IPS-18a (cell line): ENCODE results near the gene PCGF1.
"Not testable (repeated sequence)": the region's sequence is repeated elsewhere in the genome, so short reads cannot be mapped to it uniquely, and the experiment has no call there.

Experiments
- H3K27ac ChIP-seq: one replicate; pipeline ENCODE4 v1.5.1; 2013; ENCODE audit warnings: low read length
- H3K27me3 ChIP-seq: one replicate; pipeline ENCODE4 v1.6.1; 2013; ENCODE audit warnings: mild to moderate bottlenecking, low read length; ENCODE audit not compliant: control insufficient read depth, insufficient read depth
- H3K36me3 ChIP-seq: one replicate; pipeline ENCODE4 v1.6.1; 2013; ENCODE audit warnings: low read depth, low read length; ENCODE audit not compliant: control insufficient read depth
- H3K4me1 ChIP-seq: one replicate; pipeline ENCODE4 v1.6.1; 2013; ENCODE audit warnings: low read depth, low read length; ENCODE audit not compliant: control insufficient read depth
- H3K4me3 ChIP-seq: one replicate; pipeline ENCODE4 v1.5.1; 2013; ENCODE audit warnings: low read length
- H3K9ac ChIP-seq: one replicate; pipeline ENCODE4 v1.6.1; 2013; ENCODE audit warnings: mild to moderate bottlenecking, low read length, moderate library complexity
- H3K9me3 ChIP-seq: one replicate; pipeline ENCODE4 v1.6.1; 2013; ENCODE audit warnings: low read depth, low read length; ENCODE audit not compliant: control insufficient read depth

PCGF1 gene

GRCh38 chr2:74471332-74472065, 36.0 kb downstream of the PCGF1 start:
- Histone ChIP-seq H3K9me3 (no peaks in the 10 kb centered on the region), H3K4me1 (peaks cover 4% of the 10 kb centered on the region), H3K9ac (peak overlapping the region; percentile 81), H3K36me3 (peaks cover 17% of the 10 kb centered on the region), H3K27ac (no peak overlapping the region), H3K4me3 (peak overlapping the region; percentile 99), H3K27me3 (no peaks in the 10 kb centered on the region)

DNA sequence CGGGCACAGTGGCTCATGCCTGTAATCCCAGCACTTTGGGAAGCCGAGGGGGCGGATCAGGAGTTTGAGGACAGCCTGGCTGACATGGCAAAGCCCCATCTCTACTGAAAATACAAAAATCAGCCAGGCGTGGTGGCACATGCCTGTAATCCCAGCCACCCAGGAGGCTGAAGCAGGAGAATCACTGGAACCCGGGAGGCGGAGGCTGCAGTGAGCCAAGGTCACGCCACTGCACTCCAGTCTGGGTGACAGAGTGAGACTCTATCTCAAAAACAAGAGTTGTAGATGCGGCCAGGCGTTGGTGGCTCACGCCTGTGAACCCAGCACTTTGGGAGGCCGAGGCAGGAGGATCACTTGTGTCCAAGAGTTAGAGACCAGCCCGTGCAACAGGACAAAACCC, 36.8 kb downstream of the PCGF1 start:
- not testable (repeated sequence) for H3K4me3 ChIP-seq, H3K27ac ChIP-seq, H3K9me3 ChIP-seq, H3K27me3 ChIP-seq, H3K4me1 ChIP-seq, H3K9ac ChIP-seq
- peaks cover 16% of the 10 kb centered on the region for H3K36me3 ChIP-seq

DNA sequence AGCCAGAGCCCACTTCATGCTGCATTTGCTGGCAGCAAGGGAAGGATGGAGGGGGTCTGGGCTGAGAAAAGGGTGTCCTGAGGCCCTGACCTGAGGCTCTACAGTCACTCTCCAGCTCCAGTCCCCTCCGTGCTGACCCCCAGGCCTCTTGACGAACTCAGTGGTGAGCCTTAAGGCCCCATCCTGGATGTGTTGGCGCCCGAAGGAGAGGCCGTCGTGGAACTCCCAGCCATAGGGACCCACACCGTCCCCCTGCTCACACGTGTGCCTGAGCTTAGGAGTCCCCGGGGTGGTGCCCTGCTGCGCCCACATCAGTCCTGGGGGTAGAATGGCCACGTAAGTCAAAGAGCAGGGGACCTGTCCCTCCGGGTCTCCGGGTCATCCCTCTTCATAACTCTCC, 43.1 kb downstream of the PCGF1 start:
- Histone ChIP-seq H3K36me3 (peaks cover 24% of the 10 kb centered on the region), H3K4me1 (no peaks in the 10 kb centered on the region), H3K9ac (peak overlapping the region; percentile 60), H3K4me3 (peak overlapping the region; percentile 84), H3K9me3 (no peaks in the 10 kb centered on the region), H3K27ac (no peak overlapping the region), H3K27me3 (no peaks in the 10 kb centered on the region)

DNA sequence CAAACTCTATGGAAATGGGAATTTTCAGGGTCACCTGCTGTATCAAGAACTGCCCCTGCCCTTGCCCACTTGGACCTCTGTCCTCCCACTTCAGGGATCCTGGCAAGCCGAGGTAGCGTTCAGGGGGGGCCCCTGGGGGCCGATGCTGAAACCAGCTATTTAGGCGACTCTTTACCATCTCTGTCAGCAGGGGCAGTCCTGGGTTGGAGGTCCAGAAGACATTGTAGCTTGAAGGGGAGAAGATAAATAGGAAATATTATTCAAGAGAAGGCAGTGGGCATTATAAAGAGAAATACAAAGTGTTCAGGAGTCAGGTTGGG, 44.7 kb downstream of the PCGF1 start:
- Histone ChIP-seq H3K27me3 (no peaks in the 10 kb centered on the region), H3K9ac (no peak overlapping the region), H3K36me3 (peaks cover 24% of the 10 kb centered on the region), H3K9me3 (no peaks in the 10 kb centered on the region), H3K4me1 (no peaks in the 10 kb centered on the region), H3K4me3 (no peak overlapping the region), H3K27ac (no peak overlapping the region)

- Histone ChIP-seq H3K9ac (no peak overlapping the region), H3K4me1 (no peaks in the 10 kb centered on the region), H3K36me3 (peaks cover 24% of the 10 kb centered on the region), H3K9me3 (no peaks in the 10 kb centered on the region), H3K4me3 (no peak overlapping the region), H3K27me3 (no peaks in the 10 kb centered on the region), H3K27ac (no peak overlapping the region)
Measured at GRCh38 chr2:74462054-74462785, 45.3 kb downstream of the PCGF1 start.

- peaks cover 24% of the 10 kb centered on the region for H3K36me3 ChIP-seq
- no peaks in the 10 kb centered on the region for H3K9me3 ChIP-seq
- no peaks in the 10 kb centered on the region for H3K27me3 ChIP-seq
- H3K27ac ChIP-seq: no peak overlapping the region
- no peak overlapping the region for H3K4me3 ChIP-seq
- H3K4me1 ChIP-seq: peaks cover 5% of the 10 kb centered on the region
- H3K9ac ChIP-seq: no peak overlapping the region
Measured at GRCh38 chr2:74461187-74462053, 46.1 kb downstream of the PCGF1 start.

DNA sequence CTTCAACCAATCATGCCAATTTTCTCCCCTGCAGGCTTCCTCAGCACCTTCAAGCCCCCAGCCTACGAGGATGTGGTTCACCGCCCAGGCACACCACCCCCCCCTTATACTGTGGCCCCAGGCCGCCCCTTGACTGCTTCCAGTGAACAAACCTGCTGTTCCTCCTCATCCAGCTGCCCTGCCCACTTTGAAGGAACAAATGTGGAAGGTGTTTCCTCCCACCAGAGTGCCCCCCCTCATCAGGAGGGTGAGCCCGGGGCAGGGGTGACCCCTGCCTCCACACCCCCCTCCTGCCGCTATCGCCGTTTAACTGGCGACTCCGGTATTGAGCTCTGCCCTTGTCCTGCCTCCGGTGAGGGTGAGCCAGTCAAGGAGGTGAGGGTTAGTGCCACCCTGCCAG, 47.3 kb downstream of the PCGF1 start:
- not testable (repeated sequence) for H3K4me3 ChIP-seq, H3K27ac ChIP-seq, H3K27me3 ChIP-seq, H3K9ac ChIP-seq, H3K9me3 ChIP-seq, H3K4me1 ChIP-seq
- peaks cover 24% of the 10 kb centered on the region for H3K36me3 ChIP-seq

DNA sequence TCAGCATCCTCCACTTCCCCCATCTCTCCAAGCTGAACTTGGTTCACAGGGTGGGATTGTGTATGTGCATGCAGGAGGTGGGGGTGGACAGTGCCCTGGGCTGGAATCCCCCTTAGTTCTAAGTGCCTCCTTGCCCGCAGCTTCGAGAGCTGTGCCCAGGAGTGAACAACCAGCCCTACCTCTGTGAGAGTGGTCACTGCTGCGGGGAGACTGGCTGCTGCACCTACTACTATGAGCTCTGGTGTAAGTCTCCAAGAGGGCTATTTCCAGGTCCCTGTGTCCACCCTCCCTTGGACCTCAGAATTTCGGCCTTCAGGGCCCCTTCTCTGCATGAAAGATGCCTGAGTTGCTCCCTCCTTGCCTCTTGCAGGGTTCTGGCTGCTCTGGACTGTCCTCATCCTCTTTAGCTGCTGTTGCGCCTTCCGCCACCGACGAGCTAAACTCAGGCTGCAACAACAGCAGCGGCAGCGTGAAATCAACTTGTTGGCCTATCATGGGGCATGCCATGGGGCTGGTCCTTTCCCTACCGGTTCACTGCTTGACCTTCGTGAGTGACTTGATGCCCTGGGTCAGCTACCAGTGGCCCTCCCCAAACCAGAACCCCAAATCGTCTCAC, 47.9 kb downstream of the PCGF1 start:
- Histone ChIP-seq H3K4me3 (peak overlapping the region; percentile 74), H3K36me3 (peaks cover 24% of the 10 kb centered on the region)
- not testable (repeated sequence) for H3K4me1 ChIP-seq, H3K9me3 ChIP-seq, H3K9ac ChIP-seq, H3K27ac ChIP-seq, H3K27me3 ChIP-seq

DNA sequence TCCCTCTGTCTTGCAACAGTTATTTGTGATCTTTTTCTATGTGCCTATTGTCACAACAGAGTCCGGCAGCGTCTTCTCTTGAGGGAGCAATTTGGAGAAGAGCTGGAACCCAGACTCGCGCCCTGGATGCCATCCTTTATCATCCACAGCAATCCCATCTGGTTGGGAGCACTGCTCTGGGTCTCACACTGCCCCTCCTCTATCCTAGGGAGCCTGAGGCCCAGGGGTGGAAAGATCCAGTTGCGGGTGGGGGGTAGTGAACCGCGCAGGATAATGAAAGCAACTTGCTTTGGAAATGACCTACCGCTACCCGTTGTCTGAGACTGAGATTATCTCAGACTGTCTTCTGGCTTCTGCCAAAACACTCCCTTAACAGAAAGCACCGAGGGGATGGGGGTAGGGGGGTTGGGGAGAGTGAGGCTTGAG, 48.5 kb downstream of the PCGF1 start:
- peaks cover 24% of the 10 kb centered on the region for H3K36me3 ChIP-seq
- H3K4me1 ChIP-seq: peaks cover 6% of the 10 kb centered on the region
- H3K27ac ChIP-seq: peak overlapping the region; percentile 47

DNA sequence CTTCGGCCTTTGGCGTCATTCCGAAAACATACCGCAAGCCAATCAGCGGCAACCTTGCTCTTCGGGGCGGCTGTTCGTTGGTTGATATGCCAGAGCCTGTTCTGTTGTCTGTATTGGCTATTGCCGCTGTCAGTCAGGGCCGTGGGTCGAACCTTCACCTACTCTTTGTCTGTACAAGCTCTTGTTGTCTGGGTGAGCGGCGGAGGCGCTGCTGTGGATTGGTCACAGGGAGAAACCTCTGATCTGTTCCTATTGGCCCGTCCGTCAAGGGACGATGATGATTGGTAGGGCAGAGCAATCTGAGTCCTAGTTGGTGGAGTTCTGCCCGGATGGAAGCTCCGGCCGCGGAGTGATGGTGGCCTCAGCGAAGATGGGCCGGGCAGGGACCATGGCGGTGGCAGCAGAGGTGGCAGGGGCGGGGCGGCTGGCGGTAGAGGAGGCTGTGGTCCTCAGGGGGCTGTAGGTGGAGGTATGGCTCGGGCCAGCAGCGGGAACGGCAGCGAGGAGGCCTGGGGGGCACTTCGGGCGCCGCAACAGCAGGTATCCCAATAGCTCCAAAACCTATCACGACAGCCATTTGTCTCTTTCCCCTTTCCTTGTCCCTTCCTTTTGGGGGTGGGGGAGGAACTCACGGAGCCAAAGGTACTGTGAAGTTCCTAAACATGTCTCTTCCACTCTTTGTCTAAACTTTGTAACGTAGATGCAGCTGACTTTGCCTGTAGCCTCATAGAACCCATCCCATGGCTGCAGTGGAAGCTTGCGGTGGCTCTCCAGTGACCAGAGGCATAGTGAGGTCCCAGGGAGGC, 49.2 kb downstream of the PCGF1 start, which contains the start of gene WBP1:
Gene WBP1 (plus strand): TSS at position 307 of the 806 bp plus-strand sequence. CDS start 165 bp downstream, at position 472.
- Histone ChIP-seq H3K9ac (peak within 1 kb of the TSS; percentile 86), H3K4me3 (peak within 1 kb of the TSS; percentile 74), H3K4me1 (peaks cover 6% of the 10 kb centered on the region), H3K36me3 (peaks cover 24% of the 10 kb centered on the region), H3K27ac (peak within 1 kb of the TSS; percentile 56), H3K27me3 (no peaks in the 10 kb centered on the region), H3K9me3 (no peaks in the 10 kb centered on the region)

More for the DNA sequence above, 48.5 kb downstream of the PCGF1 start:
- Histone ChIP-seq H3K4me3 (peak overlapping the region; percentile 74), H3K9ac (peak overlapping the region; percentile 66), H3K27me3 (no peaks in the 10 kb centered on the region), H3K9me3 (no peaks in the 10 kb centered on the region)
